ENCODE measurements around the gene ELOVL2. TPM values are rescaled to one million over a fixed set of nuclear protein-coding genes. Genes with fewer than 3 reads are reported as not detected.

The ELOVL2 gene
- polyA plus RNA-seq, 3 donors, result not detected

GRCh38 chr6:10977231-10977968 is 66.7 kb downstream of the ELOVL2 start:
- peaks cover 0 to 7% of the 10 kb centered on the region in 2 donors for H3K27me3 ChIP-seq (ENCODE audit: control insufficient read depth in 2 of 2, insufficient read depth in 2 of 2, low read length in 2 of 2)
- no peaks in the 10 kb centered on the region for H3K36me3 ChIP-seq (replicated peaks in 1 of 2; ENCODE audit: control insufficient read depth in 1 of 2, insufficient read depth in 2 of 2, low read length in 2 of 2)
- no peaks in the 10 kb centered on the region for H3K4me1 ChIP-seq (ENCODE audit: control insufficient read depth in 1 of 2, insufficient read depth in 2 of 2, low read length in 2 of 2)
- H3K36me3 Mint-ChIP-seq, result no peaks in the 10 kb centered on the region
- no peak overlapping the region for H3K27ac Mint-ChIP-seq
- no peak overlapping the region for H2AFZ ChIP-seq (ENCODE audit: insufficient read depth, low read depth, low read length, poor library complexity, severe bottlenecking)
- no peak overlapping the region for H3K4me2 ChIP-seq (replicated peaks; ENCODE audit: extremely low read depth, low read length, poor library complexity, severe bottlenecking)
- H3K4me3 ChIP-seq (replicated peaks in 1 of 3; ENCODE audit: low read depth in 2 of 3, low read length in 3 of 3), result no peak overlapping the region
- no peak for TF ChIP-seq CTCF (IDR thresholded peaks at IDR 0.05)
- H3K9me3 Mint-ChIP-seq, result peaks cover 0 to 3% (median 0%) of the 10 kb centered on the region in 7 donors
- intact Hi-C loops (cut with micrococcal nuclease), result no loop called here
- no peaks in the 10 kb centered on the region for H3K4me1 Mint-ChIP-seq
- peaks cover 5 to 12% (median 6%) of the 10 kb centered on the region in 3 donors for H3K27me3 Mint-ChIP-seq (ENCODE audit: low read depth in 3 of 3)
- H3K79me2 ChIP-seq (ENCODE audit: insufficient read depth, low read length), result no peaks in the 10 kb centered on the region
- no peak overlapping the region for H3K27ac ChIP-seq (ENCODE audit: low read depth in 1 of 2, low read length in 2 of 2)
- H3K9ac ChIP-seq (ENCODE audit: insufficient read depth, low read length, poor library complexity, severe bottlenecking), result no peak overlapping the region
- DNase-seq, result no peak
- no peaks in the 10 kb centered on the region for H4K20me1 ChIP-seq (ENCODE audit: insufficient read depth, low read length)
- H3K4me3 Mint-ChIP-seq, result no peak overlapping the region
- 89% methylated on average over 3 of the region's 5 CpGs for WGBS (ENCODE audit: insufficient coverage)
- no peaks in the 10 kb centered on the region for H3K9me3 ChIP-seq (replicated peaks in 1 of 2; ENCODE audit: control insufficient read depth in 1 of 2, insufficient read depth in 1 of 2, low read length in 2 of 2)

- no peaks in the 10 kb centered on the region for H3K4me1 Mint-ChIP-seq
- Histone ChIP-seq H3K4me2 (replicated peaks; ENCODE audit: extremely low read depth, low read length, poor library complexity, severe bottlenecking) (no peak overlapping the region), H3K36me3 (replicated peaks in 1 of 2; ENCODE audit: control insufficient read depth in 1 of 2, insufficient read depth in 2 of 2, low read length in 2 of 2) (no peaks in the 10 kb centered on the region), H3K27me3 (ENCODE audit: control insufficient read depth in 2 of 2, insufficient read depth in 2 of 2, low read length in 2 of 2) (peaks cover 0 to 4% of the 10 kb centered on the region in 2 donors), H3K4me1 (ENCODE audit: control insufficient read depth in 1 of 2, insufficient read depth in 2 of 2, low read length in 2 of 2) (no peaks in the 10 kb centered on the region), H2AFZ (ENCODE audit: insufficient read depth, low read depth, low read length, poor library complexity, severe bottlenecking) (no peak overlapping the region), H3K9me3 (replicated peaks in 1 of 2; ENCODE audit: control insufficient read depth in 1 of 2, insufficient read depth in 1 of 2, low read length in 2 of 2) (no peaks in the 10 kb centered on the region), H3K9ac (ENCODE audit: insufficient read depth, low read length, poor library complexity, severe bottlenecking) (no peak overlapping the region), H3K4me3 (replicated peaks in 1 of 3; ENCODE audit: low read depth in 2 of 3, low read length in 3 of 3) (no peak overlapping the region), H3K79me2 (ENCODE audit: insufficient read depth, low read length) (no peaks in the 10 kb centered on the region), H4K20me1 (ENCODE audit: insufficient read depth, low read length) (no peaks in the 10 kb centered on the region), H3K27ac (ENCODE audit: low read depth in 1 of 2, low read length in 2 of 2) (no peak overlapping the region)
- WGBS (ENCODE audit: insufficient coverage), result 98% methylated on average over 6 of the region's 6 CpGs
- H3K27me3 Mint-ChIP-seq (ENCODE audit: low read depth in 3 of 3), result peaks cover 2 to 7% (median 5%) of the 10 kb centered on the region in 3 donors
- no peak for TF ChIP-seq CTCF (IDR thresholded peaks at IDR 0.05)
- DNase-seq, result no peak
- H3K9me3 Mint-ChIP-seq, result peaks cover 0 to 2% (median 0%) of the 10 kb centered on the region in 7 donors
- H3K27ac Mint-ChIP-seq, result no peak overlapping the region
- H3K4me3 Mint-ChIP-seq, result no peak overlapping the region
- intact Hi-C loops (cut with micrococcal nuclease), result no loop called here
- no peaks in the 10 kb centered on the region for H3K36me3 Mint-ChIP-seq
Observed at GRCh38 chr6:10976571-10976970, 67.5 kb downstream of the ELOVL2 start.
